Breast epithelium (tissue), 3 donors: Measurements from ENCODE around the gene SKA2.

ENCODE experiments used
- CTCF ChIP-seq, 3 donors: fragments of 450-650 bp; IDR thresholded peaks; one replicate each; pipeline ENCODE4 v1.5.1; 2016 to 2017; ENCODE audit warnings: antibody characterized with exemption in 3 of 3, mild to moderate bottlenecking in 3 of 3, moderate library complexity in 3 of 3
- POLR2A ChIP-seq: fragments of 450-650 bp; IDR thresholded peaks from one replicate; pipeline ENCODE4 v1.6.1; 2016; ENCODE audit warnings: antibody characterized with exemption, mild to moderate bottlenecking, moderate library complexity
- POLR2AphosphoS5 ChIP-seq, 3 donors: sonication (generic); formaldehyde crosslinking; IDR thresholded peaks; one replicate each; pipeline ENCODE4 v1.6.1; 2017; ENCODE audit warnings: antibody characterized with exemption in 3 of 3

GRCh38 chr17:59185997-59186396, 31.0 kb upstream of the SKA2 start:
- TF ChIP-seq CTCF (IDR thresholded peaks at IDR 0.05) = no peak
- TF ChIP-seq POLR2A = no peak
- no peak for TF ChIP-seq POLR2AphosphoS5 (IDR thresholded peaks at IDR 0.05)
